HG03558 (cell line): ENCODE data around the gene KCNMA1.

Experiments
- ATAC-seq: cut with Tn5 transposase; IDR thresholded peaks from one replicate; pipeline ENCODE4 v1.9.1; 2021; ENCODE audit warnings: moderate number of reproducible peaks; ENCODE audit not compliant: unreplicated experiment; ENCODE audit errors: extremely low read depth

Gene KCNMA1

DNA sequence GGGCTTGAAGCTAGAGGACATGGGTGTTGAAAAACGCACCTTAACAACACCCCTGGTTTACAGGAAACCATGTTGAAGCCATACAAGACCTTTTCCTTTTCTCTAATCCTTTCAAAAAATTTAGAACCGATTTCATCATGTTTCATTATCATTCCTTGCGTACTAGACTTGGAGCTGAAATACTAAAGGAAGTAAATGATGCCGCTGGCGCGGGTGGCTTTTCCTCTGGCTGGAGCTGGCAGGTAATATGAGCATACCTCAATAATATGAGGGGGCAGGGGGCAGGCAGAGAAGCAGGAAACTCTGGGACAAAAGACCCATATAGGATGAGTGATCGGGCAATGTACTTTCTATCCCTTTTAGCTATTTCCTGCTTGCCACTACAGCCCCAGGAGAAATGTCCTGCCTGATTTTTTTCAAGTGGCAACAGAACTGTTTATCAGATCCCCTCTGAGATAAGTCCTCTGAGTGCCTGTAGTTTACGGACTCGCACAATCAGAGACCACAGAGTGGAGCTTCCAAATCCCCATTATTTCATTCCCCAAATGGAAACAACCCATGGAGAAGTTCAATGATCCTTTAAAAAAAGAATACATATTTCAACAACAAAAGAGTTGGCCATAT is 450.1 kb downstream of the KCNMA1 start:
- no peak for ATAC-seq

DNA sequence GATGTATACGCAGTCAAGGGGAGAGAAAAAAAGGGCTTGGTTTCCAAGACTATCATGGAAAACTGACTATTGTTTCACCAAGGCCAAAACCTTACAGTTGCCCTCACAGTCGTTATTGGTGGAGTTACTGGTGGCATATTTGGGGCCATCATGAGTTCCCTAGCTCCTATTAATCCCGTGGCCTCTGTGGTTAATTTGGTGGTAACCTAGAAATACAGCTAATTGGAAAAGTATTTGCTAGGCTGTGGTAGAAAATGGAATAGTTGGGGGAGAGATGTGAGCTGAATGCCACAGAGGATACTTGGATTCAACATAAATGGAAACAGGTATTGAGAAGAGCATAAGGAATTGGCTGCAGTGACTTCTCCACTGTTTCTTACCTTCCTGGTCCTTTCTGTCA is 450.7 kb downstream of the KCNMA1 start:
- no peak for ATAC-seq

DNA sequence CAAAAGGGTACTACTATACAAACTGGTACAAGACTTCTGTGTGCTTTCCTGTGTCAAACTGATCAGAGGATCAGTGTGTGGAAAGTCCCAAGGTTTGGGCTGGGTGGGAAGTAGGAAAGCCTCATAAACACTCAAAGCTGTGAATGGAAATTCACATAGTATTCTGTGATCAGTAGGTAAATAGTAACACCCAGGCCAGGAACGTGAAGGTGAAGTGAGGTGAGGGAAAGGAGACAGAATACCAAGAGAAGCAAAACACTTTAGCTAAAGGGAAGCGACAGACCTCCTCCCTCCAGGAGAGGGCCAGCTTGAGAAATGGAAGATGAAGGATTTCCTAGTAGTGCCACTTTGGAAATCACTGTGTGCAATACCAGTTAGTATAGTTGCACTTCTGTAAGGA is 451.9 kb downstream of the KCNMA1 start:
- ATAC-seq, result no peak

DNA sequence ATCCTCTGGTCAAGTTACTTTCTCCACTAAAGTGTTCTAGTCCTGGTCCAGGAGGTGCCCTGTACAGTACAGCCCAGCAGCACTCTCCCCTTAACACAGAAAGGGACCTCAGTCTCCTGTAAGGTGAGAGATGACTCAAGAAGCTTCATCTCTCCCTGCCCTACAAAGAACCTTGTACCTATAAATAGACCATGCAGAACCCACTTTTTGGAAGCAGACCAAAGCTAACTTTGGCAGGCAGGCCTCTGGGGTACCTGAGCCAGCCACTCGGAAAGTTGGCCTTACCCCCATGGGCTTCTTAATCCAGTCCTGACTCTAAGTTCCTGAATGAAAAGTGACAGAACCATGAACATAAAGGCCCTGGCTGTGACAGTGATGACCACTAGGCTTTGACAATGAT is 454.8 kb downstream of the KCNMA1 start:
- ATAC-seq, result no peak

DNA sequence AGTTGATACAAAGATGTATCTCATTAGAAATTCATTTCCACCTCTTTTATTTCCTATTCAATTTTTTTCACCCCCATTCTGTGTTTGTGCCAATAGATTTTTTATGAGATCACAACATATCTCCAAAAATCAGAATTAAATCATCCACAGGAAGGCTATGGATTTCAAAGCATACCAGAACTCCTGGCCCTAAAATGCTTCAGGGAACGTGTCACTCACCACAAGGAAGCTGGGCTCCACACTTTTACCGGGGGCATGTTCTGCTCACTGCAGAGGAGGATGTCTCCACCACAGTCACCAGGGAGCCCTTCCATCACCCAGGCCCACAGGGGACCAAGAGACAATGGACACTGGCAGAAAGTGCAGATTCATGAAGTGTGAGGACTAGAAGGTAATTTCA is 456.8 kb downstream of the KCNMA1 start:
- no peak for ATAC-seq

DNA sequence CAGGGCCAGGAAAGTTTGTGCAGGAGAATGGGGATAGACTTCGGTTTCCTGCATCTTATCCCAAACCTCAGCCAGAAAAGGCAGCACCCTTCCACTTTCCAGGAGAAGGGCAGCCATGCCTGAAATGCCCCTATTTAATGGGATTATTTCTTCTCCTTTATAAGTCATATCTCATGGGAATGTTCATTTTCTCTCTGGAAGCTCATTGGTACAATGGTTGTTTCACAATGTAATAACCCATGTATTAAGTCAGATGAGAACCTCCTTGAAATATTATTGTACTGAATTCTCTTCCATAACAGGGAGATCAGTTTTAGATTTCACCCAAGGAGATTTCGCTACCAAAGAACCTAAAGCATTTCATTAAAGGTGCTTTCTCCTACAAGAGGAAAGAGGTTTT is 457.5 kb downstream of the KCNMA1 start:
- ATAC-seq, result no peak

DNA sequence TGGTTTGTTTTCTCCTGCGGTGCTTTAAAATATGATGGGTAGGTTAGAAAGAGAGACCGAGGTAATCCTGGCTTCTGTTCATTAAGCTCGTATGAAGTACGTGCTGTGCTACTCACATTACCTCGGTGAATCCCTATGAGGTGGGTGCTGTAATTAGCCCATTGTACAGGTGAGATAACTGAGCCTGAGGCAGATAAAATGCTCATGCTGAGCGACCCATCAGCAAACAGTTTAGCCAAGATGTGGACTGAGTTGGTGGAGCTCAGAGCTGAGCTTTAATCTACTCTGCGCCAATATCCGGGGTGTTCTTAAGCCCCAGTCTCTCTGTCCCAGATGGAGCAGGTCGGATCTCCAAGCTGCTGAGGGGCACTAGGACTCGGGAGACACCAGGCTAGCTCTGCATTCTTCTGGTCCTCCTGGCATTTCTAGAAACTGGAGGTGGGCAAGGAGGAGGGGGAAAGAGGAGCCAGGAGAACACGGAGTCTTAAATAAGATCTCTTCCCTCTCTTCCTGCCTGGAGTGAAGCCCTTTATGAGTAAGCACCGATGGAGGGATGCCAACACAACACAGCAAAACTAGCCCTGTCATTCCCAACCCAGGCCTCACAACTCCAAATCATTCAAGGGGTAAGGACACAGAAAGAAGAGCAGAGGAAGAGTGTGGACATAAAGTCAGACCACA is 458.5 kb downstream of the KCNMA1 start:
- ATAC-seq, result no peak

DNA sequence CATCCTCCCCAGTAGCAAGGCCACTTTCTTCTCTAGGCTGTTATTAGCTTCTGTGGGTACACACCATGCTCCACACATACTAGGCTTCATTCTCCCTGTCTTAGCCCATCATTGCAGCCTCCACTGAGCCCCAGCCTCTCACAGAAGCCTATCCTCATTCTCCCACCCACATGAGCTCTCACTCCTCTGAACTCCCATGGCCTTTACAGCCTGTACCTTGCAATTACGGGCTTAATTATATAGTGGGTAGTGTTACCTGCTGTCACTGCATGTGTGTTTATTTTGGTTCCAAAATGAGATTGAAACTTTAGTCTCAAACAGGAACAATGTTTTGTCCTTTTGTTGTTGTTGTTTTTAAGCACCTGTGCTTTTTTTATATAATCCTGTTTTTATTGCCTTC is 460.0 kb downstream of the KCNMA1 start:
- ATAC-seq, result no peak

DNA sequence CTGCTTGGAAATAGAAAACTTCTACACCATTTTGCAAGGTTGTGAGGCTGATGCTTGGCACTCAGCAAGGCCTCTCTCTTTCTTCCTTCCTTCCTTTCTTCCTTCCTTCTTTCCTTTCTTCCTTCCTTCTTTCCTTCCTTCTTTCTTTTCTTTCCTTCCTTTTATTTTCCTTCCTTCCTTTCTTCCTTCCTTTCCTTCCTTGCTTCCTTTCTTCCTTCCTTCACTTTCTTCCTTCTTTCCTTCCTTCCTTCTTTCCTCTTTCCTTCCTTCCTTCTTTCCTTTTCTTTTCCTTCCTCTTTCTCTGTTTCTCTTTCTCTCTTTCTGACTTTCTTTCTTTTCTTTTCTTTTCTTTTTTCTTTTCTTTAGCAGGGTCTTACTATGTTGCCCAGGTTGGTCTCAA is 460.4 kb downstream of the KCNMA1 start:
- ATAC-seq, result no peak

DNA sequence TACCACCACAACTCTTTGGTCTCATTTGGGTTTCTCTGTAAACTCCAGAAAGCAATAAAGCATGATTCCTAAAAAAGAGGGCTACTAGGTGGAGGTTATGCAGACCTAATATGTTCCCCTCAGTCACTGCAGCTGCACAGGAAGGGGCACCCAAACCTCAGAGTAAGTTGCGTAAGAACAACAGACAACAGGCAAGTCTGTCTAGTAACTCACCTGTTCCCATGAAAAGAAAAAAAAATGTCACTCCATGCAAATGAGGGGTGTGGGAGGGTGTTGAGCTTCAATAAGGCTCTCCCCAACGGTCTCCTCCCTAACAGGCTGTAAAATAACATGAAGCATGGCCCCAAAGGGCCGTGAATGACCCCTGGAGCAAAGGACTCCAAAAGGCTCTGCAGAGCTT is 461.4 kb downstream of the KCNMA1 start:
- no peak for ATAC-seq

DNA sequence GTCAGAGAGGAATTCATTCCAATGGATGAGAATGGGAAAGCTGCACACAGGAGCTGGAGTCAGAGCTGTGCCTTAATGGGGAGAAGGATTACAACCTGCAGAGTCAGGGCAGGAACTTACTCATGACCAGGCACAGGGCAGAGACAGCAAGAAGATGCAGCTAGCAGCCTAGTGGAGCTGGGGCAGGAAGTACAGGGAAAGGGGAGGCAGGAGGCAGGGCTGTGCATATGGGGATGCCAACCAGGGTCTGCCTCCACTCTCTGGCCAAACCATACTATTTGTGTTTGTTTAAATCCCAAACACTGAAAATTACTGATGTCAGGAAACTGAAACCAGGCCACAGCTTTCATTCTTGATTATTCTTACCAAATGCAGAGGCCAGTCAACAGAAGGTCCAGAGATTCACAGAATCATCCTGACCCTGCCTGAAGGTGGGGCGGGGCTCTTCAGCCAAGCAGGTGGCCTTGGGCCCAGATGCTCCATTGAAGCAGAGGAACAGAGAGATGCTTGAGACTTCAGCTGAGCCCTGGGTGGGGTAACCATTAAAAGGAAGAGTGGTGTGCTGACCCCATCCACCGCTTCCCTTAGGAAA is 461.9 kb downstream of the KCNMA1 start:
- no peak for ATAC-seq

DNA sequence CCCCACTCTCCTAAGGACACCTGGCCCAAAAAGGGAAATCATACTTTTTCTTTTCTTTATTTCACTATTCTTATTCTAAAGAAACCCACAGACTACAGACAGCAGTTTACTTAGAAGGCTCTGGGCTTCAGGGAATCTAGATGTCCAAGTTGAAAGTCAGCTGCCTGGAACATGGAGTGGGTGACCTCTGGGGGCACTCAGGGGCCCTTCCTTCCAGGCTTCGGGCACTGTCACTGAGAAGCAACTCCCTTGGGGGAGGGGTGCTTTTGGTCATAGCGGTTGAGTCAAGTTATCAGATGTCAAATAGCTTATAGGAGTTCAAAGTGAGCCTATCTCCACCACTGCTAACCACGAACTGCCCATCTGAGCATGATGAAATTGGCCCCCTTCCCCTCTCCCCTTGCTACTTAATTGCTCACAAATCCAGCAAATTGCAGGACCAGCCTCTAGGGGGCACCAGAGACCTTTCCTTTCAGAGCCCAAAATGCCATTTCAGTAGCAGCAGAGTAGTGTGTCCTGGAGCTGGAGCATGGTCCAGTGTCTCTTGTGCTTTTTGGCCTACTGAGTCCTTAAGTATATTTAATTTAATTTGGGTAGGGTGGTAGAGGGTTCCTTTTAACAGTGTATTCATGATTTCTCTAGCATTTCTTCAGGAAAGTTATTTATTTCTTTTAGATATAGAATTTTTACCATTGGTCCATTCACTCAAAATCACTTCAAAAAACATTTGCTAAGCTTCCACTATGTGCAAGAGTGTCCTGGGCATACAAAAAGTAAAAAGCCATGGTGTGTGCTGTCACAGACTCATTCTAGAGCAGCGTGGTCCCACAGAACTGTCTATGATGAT is 463.8 kb downstream of the KCNMA1 start:
- no peak for ATAC-seq

DNA sequence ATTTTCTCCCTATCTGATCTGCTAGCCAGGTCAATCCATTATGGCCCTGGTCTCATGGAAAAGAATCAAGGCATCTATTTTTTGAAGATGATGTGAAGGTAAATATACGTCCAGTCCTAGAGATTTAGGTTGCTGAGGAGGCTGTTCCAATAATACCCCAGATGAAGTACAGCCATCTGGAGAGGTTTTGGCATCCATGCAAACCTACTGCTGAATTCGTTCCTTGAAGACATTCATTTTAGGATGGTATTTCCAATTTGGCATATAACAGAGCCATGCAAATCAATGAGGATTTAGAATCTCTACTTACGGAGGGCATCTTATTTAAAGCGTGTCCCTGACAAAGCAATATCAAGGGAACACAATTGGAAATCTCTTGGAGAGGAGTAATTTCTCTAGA is 465.5 kb downstream of the KCNMA1 start:
- ATAC-seq, result no peak

DNA sequence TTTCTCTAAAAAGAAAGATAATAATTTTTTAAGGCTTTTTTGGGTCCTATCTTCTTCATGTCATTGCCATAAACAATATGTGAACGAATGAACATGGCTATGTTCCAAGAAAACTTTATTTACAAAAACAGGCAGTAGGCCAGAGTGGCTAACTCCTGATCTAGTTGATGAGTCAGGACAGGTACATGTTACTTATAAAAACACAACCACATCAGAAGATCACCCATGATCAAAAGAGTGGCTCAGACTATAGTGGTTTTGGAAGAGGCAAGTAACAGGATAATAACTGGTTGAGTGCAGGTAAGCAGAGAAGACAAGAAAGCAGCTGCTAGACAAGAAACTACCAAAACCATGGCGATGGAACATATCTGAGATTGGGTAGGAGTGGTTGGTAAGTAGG is 468.7 kb downstream of the KCNMA1 start:
- ATAC-seq, result no peak

DNA sequence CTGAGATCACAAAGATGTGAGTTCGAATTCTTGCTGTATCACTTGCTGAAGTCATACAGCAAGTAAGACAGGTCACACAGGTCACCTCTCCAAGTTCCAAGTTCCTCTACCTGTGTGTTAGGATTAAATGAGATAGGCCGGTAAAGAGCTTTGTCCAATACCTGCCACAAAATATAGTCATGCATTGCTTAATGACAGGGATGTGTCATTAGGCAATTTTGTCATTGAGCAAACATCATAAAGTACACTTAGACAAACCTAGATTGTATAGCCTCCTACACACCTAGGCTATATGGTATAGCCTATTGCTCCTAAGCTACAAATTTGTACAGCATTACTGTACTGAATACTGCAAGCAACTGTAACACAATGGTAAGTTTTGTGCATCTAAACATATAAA is 469.4 kb downstream of the KCNMA1 start:
- no peak for ATAC-seq

DNA sequence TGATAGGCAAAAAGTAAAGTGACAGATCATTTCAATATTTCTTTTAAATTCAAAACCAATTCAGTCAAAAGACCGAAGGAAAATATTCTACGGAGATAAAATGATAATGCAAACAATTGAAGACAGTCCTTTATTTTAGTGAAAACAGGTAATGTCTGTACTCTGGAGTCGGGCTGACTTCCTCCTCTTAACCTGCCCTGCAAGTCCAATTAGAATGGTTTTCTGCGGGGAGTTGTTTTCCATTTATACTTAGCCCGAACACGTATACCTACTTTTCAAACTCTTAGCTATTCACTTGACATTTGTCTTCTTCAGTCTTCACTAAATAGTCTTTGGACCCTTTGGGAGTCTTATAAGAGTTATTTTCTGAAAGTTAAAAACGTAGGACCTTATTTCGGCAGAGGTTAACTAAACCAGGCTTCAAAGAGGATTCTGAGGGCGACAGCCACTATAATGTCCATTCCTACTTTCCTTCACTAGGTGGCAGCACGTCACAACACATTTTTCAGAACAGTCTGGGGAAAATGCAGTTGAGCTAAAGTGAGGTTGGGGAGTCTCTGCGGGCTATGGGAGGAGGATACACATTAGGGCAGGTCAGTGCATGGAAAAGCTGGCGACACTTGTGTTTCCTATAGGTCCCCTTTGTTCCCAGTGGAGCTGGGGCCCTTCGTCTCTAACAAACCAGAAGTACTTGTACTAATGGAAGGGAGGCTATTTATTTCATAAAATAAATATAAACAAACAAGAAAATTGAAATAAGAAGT is 472.0 kb downstream of the KCNMA1 start:
- no peak for ATAC-seq

DNA sequence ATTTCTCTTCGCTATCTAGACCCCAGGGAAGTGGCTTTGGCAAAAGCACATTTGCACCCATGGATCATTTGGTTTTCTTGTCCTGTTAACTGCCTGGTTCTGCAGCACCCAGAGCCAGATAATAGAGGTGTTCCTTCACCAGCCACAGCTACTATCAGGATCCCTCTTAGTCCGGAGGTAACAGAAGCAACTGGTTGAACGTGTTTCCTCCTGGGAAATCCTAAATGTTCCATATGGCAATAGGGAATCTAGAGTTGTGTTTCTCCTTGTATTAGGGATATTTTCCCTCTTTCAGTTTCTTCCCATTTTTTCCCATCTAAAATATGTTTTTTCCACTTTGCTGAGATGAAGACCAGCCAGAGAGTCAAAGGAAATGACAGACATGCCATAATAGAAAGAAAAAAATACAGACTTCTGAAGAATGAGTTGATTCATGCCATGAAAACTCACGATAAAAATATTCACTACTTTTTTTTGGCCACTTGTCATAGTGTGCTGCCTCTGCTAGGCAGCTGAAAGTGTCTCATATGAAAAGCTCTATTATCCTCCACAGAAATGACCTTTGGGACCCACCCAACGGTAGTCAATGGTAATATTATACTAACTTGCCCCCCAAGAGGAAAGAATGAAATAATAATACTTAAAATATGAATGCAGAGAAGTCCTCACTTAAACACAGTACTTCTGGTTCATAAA is 472.8 kb downstream of the KCNMA1 start:
- ATAC-seq, result no peak

DNA sequence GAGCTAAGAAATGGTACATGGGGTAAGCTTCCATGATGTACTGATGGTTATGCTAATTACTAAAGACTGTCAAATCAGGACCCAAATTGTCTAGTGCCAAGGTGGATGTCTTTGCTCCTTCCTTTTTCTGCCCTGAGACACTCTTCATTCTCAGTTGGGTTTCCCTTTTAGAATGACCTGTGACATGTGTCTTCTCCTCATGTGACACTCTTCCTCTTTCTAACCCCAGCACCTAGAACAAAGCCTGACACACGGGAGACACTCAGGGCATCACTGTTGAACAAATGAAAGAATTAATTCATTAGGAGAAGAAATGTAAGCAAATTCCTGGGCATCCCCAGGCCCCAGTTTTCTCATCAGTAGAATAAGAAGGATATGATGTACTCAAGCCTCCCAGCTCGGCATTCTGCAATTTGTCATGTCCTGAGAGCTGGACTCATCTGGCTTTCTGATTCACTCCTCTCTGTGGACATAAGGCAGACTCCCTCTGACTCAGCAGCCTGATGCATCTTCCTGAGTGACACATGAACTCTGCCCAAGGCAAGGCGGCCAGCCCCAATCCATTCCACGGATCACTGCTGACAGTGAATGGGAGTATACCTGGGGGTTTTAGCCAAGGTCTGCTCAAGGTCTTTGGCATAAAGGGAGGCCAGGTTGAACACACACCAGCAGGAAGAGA is 473.8 kb downstream of the KCNMA1 start:
- ATAC-seq, result no peak

DNA sequence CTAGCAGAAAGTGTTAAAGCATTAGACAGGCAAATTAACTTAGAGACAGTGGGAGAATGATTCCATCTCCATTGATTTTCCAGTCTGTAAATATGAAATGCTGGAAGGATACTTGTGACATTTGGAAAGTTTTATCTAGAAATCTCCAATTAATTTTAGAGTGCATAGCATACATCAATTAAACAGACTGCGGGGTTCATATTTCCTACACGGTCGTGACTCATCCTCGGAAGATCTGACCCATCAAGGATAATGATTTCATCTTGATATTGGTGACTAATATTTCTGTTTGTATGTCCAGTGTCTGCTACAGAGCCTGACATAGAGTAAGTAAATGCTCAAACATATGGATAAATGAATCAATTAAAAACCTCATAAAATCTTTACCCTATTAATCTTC is 474.9 kb downstream of the KCNMA1 start:
- ATAC-seq, result no peak
